Kidney epithelial cell (primary cell): ENCODE results near the gene ARHGAP8. TPM values are rescaled to one million over a fixed set of nuclear protein-coding genes. Genes with fewer than 3 reads are reported as not detected.

Source experiments
- DNase-seq: peaks from one replicate; pipeline ENCODE4 v3.0.0-alpha.2; 2010; ENCODE audit warnings: low read depth
- H3K27me3 ChIP-seq: 2 replicates; pipeline ENCODE4 v1.6.0; 2011; ENCODE audit warnings: low read length; ENCODE audit not compliant: control insufficient read depth, insufficient read depth
- H3K36me3 ChIP-seq: 2 replicates; pipeline ENCODE4 v1.5.1; 2011; ENCODE audit warnings: low read length; ENCODE audit not compliant: control insufficient read depth, insufficient read depth
- H3K4me3 ChIP-seq: 2 replicates; pipeline ENCODE4 v1.5.1; 2011; ENCODE audit warnings: low read depth, mild to moderate bottlenecking, control low read depth, low read length
- CTCF ChIP-seq: IDR thresholded peaks from 2 replicates; pipeline ENCODE4 v1.5.1; 2011; ENCODE audit warnings: mild to moderate bottlenecking, moderate library complexity, low read length, control low read depth, inconsistent platforms; ENCODE audit not compliant: insufficient read depth, poor library complexity, severe bottlenecking
- total RNA-seq: library from RNA; depleted of rRNA; stranded (reverse); fragments of >200 nt; gene quantifications from 2 replicates; pipeline ENCODE4 v1.2.3, GENCODE V29; 2015

The ARHGAP8 gene
- total RNA-seq, 1 donor from 2014 or later: 22.9 TPM

GRCh38 chr22:44727148-44727547 lies 25.2 kb upstream of the ARHGAP8 start:
- H3K4me3 ChIP-seq: no peak overlapping the region
- no peaks in the 10 kb centered on the region for H3K36me3 ChIP-seq
- DNase-seq: no peak
- no peaks in the 10 kb centered on the region for H3K27me3 ChIP-seq
- no peak for TF ChIP-seq CTCF

- H3K36me3 ChIP-seq: no peaks in the 10 kb centered on the region
- no peak for TF ChIP-seq CTCF
- DNase-seq: no peak
These were observed 24.7 kb upstream of the ARHGAP8 start for GRCh38 chr22:44727709-44728108.

GRCh38 chr22:44728761-44729324 lies 23.5 kb upstream of the ARHGAP8 start:
- no peak for DNase-seq
- no peaks in the 10 kb centered on the region for H3K27me3 ChIP-seq
- no peak overlapping the region for H3K4me3 ChIP-seq
- no peaks in the 10 kb centered on the region for H3K36me3 ChIP-seq
- TF ChIP-seq CTCF: no peak

More at GRCh38 chr22:44727709-44728108, 24.7 kb upstream of the ARHGAP8 start:
- H3K27me3 ChIP-seq: no peaks in the 10 kb centered on the region
- H3K4me3 ChIP-seq: no peak overlapping the region

- Histone ChIP-seq H3K27me3 (no peaks in the 10 kb centered on the region), H3K36me3 (no peaks in the 10 kb centered on the region), H3K4me3 (no peak overlapping the region)
- TF ChIP-seq CTCF: peak; percentile 2
- DNase-seq: no peak
These were observed 22.9 kb upstream of the ARHGAP8 start for GRCh38 chr22:44729391-44730021.

- DNase-seq: no peak
- TF ChIP-seq CTCF: no peak
- Histone ChIP-seq H3K4me3 (no peak overlapping the region), H3K36me3 (no peaks in the 10 kb centered on the region), H3K27me3 (no peaks in the 10 kb centered on the region)
These were observed 22.4 kb upstream of the ARHGAP8 start for GRCh38 chr22:44730022-44730393.
